Parathyroid adenoma (tissue), 2 donors: ENCODE measurements around the gene BDKRB1.

Source experiments
- H2AFZ ChIP-seq: fragments of 300-600 bp; sonication (generic); one replicate; pipeline ENCODE4 v1.7.0; 2017; ENCODE audit warnings: antibody characterized with exemption, mild to moderate bottlenecking
- H3K27ac ChIP-seq: fragments of 300-600 bp; sonication (generic); one replicate; pipeline ENCODE4 v1.7.0; 2017
- H3K27me3 ChIP-seq: fragments of 300-600 bp; sonication (generic); one replicate; pipeline ENCODE4 v1.7.0; 2017; ENCODE audit warnings: low read length; ENCODE audit not compliant: control insufficient read depth, insufficient read depth
- H3K36me3 ChIP-seq: fragments of 300-600 bp; sonication (generic); one replicate; pipeline ENCODE4 v1.7.0; 2017; ENCODE audit warnings: low read length; ENCODE audit not compliant: control insufficient read depth, insufficient read depth
- H3K4me1 ChIP-seq: fragments of 300-600 bp; sonication (generic); one replicate; pipeline ENCODE4 v1.7.0; 2017; ENCODE audit warnings: control low read depth
- H3K4me2 ChIP-seq: fragments of 300-600 bp; sonication (generic); one replicate; pipeline ENCODE4 v1.7.0; 2017; ENCODE audit warnings: low read length
- H3K4me3 ChIP-seq: fragments of 300-600 bp; sonication (generic); one replicate; pipeline ENCODE4 v1.7.0; 2017; ENCODE audit warnings: low read depth, low read length
- H3K79me2 ChIP-seq: fragments of 300-600 bp; sonication (generic); one replicate; pipeline ENCODE4 v1.7.0; 2017; ENCODE audit warnings: control low read depth
- H3K9ac ChIP-seq: fragments of 300-600 bp; sonication (generic); one replicate; pipeline ENCODE4 v1.7.0; 2017; ENCODE audit warnings: mild to moderate bottlenecking
- H3K9me3 ChIP-seq: fragments of 300-600 bp; sonication (generic); one replicate; pipeline ENCODE4 v1.7.0; 2017; ENCODE audit warnings: low read length; ENCODE audit not compliant: control insufficient read depth
- CTCF ChIP-seq: fragments of 300-600 bp; sonication (generic); IDR thresholded peaks from one replicate; pipeline ENCODE4 v1.7.0; 2017; ENCODE audit warnings: antibody characterized with exemption, mild to moderate bottlenecking
- donor health status: primary hyperparathyroidism.

Gene BDKRB1

DNA sequence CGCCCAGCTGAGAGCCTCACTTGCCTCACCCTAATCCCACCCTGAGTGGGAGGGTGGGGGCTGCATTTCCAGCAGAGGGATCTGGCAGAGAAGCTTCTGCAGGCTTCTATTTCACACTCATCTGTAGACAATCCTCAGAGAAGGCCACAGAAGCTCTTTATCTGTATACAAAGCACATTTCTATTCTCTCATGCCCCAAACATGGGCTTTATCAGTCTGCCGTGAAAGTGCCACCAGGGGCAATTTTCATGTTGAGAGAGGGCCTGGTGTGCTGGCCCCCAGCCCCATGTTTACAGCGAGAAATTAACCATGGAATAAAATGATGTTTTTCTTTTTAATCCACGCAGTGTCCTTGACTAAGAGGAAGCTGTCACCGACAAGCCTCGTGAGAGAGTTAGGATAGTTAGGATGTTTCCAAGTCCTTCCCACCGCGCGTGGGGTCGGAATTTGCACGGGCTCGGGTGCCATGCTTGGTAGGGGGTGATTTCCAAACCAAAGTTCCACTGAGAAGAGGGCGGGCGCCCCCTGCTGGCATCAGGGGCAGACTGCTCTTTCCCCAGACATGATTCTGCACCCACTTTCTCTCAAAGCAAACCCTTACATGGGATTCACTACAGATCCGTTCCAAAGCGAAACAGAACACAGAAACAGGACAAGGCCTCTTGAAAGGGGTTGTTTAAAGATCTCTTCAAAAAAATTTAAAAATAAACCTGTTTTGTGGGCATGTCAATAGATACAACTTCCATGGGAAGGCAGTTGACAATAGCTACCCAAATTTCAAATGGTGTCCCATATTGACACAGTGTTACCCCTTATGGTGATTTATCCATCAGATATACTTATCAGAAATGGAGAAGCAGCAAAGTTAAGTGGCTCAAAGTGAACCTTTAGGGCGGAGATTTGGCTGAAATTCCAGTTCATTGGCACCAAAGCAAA lies 19.4 kb downstream of the BDKRB1 start:
- no peak overlapping the region for H3K9ac ChIP-seq
- no peaks in the 10 kb centered on the region for H3K36me3 ChIP-seq
- H3K27ac ChIP-seq: no peak overlapping the region
- H3K27me3 ChIP-seq: no peaks in the 10 kb centered on the region
- H2AFZ ChIP-seq: peak overlapping the region; percentile 39
- peak; percentile 95 for TF ChIP-seq CTCF
- H3K9me3 ChIP-seq: no peaks in the 10 kb centered on the region
- no peaks in the 10 kb centered on the region for H3K4me1 ChIP-seq
- H3K79me2 ChIP-seq: no peaks in the 10 kb centered on the region
- no peak overlapping the region for H3K4me2 ChIP-seq
- no peak overlapping the region for H3K4me3 ChIP-seq

- no peaks in the 10 kb centered on the region for H3K9me3 ChIP-seq
- no peak overlapping the region for H3K9ac ChIP-seq
- no peaks in the 10 kb centered on the region for H3K4me1 ChIP-seq
- no peaks in the 10 kb centered on the region for H3K36me3 ChIP-seq
- no peaks in the 10 kb centered on the region for H3K27me3 ChIP-seq
- no peak for TF ChIP-seq CTCF
- no peak overlapping the region for H3K27ac ChIP-seq
- no peaks in the 10 kb centered on the region for H3K79me2 ChIP-seq
- H3K4me2 ChIP-seq: no peak overlapping the region
- no peak overlapping the region for H3K4me3 ChIP-seq
- H2AFZ ChIP-seq: no peak overlapping the region
Observed at GRCh38 chr14:96277890-96278289, 21.9 kb downstream of the BDKRB1 start.

GRCh38 chr14:96279564-96279963 lies 23.6 kb downstream of the BDKRB1 start:
- Histone ChIP-seq H3K9me3 (no peaks in the 10 kb centered on the region), H3K9ac (no peak overlapping the region), H3K4me3 (no peak overlapping the region), H3K36me3 (no peaks in the 10 kb centered on the region), H3K27ac (no peak overlapping the region), H3K4me2 (no peak overlapping the region), H3K4me1 (no peaks in the 10 kb centered on the region), H3K79me2 (no peaks in the 10 kb centered on the region), H2AFZ (no peak overlapping the region), H3K27me3 (no peaks in the 10 kb centered on the region)
- TF ChIP-seq CTCF: no peak

GRCh38 chr14:96280104-96280503 lies 24.1 kb downstream of the BDKRB1 start:
- Histone ChIP-seq H3K4me3 (no peak overlapping the region), H3K9me3 (no peaks in the 10 kb centered on the region), H3K36me3 (no peaks in the 10 kb centered on the region), H3K27ac (no peak overlapping the region), H2AFZ (no peak overlapping the region), H3K4me2 (no peak overlapping the region), H3K27me3 (no peaks in the 10 kb centered on the region), H3K79me2 (no peaks in the 10 kb centered on the region), H3K4me1 (no peaks in the 10 kb centered on the region), H3K9ac (no peak overlapping the region)
- no peak for TF ChIP-seq CTCF

- no peaks in the 10 kb centered on the region for H3K27me3 ChIP-seq
- no peaks in the 10 kb centered on the region for H3K79me2 ChIP-seq
- H3K4me2 ChIP-seq: no peak overlapping the region
- no peaks in the 10 kb centered on the region for H3K4me1 ChIP-seq
- TF ChIP-seq CTCF: no peak
- no peak overlapping the region for H3K9ac ChIP-seq
- no peaks in the 10 kb centered on the region for H3K36me3 ChIP-seq
- H2AFZ ChIP-seq: no peak overlapping the region
- no peak overlapping the region for H3K4me3 ChIP-seq
- H3K27ac ChIP-seq: no peak overlapping the region
- no peaks in the 10 kb centered on the region for H3K9me3 ChIP-seq
Observed at GRCh38 chr14:96281486-96281885, 25.5 kb downstream of the BDKRB1 start.
